Suppressor macrophage (primary cell): Measurements from ENCODE around the gene S100A16.
A peak's percentile ranks its signal among the peaks of the same experiment; 100 is the strongest.
"Not testable (repeated sequence)": the region's sequence is repeated elsewhere in the genome, so short reads cannot be mapped to it uniquely, and the experiment has no call there.

ENCODE experiments used
- DNase-seq, 4 experiments: peaks; one replicate each; pipeline ENCODE4 v3.0.0-alpha.2; 2020 to 2022

S100A16 gene

DNA sequence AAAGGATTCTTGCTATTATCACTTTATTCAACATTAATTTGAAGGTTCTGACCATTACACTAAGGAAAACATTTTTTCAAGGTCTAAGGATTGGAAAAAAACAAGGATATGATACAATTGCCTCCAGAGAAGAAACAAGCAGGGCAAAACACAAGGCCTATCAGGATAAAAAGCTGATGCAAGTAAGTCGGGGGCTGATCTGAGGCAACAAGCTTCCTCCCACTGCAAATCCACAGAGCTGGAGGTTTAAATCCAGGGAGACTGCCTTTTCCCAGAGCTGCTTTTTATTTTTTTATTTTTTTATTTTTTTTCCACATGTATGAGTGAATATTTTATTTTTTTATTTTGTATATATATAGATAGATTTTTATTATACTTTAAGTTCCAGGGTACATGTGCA is 27.9 kb downstream of the S100A16 start:
- DNase-seq, result peak in 2 of 4 experiments; percentile 50 to 54

DNA sequence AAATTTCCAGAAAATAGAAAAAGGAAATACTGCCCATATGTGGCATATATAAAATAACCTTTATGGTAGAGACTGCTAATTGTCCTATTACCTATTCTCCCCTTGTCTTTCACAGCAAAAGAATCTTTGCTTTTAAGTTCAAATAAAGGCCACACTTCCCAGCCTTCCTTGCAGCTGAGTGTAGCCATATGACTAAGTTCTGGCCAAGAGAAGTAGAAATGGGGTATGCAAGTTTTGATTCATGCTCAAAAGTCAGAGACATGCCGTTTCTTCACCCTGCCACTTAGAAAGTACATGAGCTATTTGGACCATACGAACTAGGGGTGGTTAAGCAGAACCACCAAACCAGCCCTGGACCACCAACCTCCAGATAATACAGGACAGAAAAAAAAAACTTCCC is 29.0 kb downstream of the S100A16 start:
- DNase-seq, result no peak

DNA sequence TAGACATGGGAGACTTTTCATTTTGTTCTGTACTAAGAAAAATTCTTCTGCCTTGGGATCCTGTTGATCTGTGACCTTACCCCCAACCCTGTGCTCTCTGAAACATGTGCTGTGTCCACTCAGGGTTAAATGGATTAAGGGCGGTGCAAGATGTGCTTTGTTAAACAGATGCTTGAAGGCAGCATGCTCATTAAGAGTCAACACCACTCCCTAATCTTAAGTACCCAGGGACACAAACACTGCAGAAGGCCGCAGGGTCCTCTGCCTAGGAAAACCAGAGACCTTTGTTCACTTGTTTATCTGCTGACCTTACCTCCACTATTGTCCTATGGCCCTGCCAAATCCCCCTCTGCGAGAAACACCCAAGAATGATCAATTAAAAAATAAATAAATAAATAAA is 29.4 kb downstream of the S100A16 start:
- not testable (repeated sequence) for DNase-seq

DNA sequence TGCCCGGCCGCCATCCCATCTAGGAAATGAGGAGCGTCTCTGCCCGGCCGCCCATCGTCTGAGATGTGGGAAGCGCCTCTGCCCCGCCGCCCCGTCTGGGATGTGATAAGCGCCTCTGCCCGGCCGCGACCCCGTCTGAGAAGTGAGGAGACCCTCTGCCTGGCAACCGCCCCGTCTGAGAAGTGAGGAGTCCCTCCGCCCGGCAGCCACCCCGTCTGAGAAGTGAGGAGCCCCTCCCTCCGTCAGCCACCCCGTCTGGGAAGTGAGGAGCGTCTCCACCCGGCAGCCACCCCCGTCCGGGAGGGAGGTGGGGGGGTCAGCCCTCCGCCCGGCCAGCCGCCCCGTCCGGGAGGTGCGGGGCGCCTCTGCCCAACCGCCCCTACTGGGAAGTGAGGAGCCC is 30.1 kb downstream of the S100A16 start:
- DNase-seq, result not testable (repeated sequence)

DNA sequence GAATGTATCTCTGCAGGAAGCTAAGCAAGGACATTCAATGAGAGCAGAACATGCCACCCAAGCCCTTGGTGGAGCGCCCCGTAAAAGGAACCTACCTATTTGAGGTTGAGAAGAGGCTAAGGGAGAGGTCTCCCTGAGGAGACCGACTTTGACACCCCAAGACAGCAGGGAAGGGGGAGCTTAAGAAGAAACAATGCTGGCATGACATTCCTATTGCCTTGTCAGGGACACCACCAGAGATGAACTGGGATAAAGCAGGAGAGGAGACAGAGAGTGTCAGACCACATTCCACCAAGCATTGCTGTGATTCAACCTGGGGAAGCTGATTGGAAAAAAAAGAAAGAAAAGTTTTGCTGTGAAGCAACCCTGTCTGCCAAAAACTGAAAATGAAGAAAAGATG is 34.0 kb downstream of the S100A16 start:
- DNase-seq, result no peak

DNA sequence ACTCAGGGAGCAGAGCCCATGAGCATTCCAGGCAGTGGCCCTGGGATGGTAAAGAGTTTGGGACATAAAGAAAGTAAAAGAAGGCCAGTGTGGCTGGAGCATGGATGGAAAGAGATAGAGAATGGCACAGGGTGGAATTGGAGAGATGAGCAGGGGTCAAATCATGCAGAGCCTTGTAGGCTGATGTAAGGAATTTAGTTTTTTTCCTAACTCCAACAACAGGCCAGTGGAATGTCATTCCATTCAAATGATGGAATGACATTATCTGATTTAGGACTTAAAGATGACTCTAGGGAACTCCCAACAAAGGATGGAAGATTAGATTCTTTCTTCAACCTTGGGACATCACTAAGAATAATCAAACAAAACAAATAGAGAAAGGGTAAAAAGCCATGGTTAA is 34.4 kb downstream of the S100A16 start:
- no peak for DNase-seq

DNA sequence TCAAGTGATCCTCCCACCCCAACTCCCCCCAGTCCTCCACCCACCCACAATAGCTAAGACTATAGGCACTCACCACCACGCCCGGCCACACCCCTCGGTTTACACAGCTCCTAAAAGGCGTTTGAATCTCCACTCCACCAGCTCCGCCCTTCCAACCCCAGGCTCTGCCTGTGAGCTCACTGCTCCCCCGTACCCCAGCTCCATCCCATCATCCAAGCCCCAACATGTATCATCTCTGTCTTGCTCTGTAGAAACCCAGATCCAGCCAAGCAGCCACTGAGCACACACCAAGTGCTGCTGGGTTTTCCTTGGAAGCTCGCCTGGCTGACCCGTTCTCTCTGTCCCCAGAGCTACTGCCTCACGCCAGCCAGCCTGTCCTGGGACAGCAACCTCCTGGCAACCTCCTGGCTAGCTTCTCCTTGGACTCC is 35.3 kb downstream of the S100A16 start:
- DNase-seq, result no peak

DNA sequence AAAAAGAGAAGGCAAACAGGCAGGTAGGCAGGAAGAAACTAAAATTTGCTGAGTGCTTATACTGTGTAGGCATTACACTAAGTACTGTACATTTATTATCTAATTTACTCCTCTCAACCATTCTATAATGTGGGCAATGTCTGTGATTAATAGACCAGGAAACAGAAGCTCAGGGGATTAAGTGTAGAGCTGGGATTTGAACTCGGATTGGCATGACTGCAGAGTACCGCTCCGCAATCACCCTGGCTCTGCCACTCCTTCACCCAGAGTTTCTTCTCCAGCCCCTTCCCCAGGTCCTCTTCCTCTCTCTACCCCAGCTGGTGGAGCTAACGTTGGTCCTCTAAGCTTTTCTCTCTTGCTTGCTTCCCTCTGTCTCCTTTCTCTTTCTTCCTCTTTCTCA is 35.8 kb downstream of the S100A16 start:
- peak in 1 of 4 experiments; percentile 30 for DNase-seq

DNA sequence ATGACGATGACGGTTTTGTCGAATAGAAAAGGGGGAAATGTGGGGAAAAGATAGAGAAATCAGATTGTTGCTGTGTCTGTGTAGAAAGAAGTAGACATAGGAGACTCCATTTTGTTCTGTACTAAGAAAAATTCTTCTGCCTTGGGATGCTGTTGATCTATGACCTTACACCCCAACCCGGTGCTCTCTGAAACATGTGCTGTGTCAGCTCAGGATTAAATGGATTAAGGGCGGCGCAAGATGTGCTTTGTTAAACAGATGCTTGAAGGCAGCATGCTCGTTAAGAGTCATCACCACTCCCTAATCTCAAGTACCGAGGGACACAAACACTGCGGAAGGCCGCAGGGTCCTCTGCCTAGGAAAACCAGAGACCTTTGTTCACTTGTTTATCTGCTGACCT is 37.4 kb downstream of the S100A16 start:
- not testable (repeated sequence) for DNase-seq

DNA sequence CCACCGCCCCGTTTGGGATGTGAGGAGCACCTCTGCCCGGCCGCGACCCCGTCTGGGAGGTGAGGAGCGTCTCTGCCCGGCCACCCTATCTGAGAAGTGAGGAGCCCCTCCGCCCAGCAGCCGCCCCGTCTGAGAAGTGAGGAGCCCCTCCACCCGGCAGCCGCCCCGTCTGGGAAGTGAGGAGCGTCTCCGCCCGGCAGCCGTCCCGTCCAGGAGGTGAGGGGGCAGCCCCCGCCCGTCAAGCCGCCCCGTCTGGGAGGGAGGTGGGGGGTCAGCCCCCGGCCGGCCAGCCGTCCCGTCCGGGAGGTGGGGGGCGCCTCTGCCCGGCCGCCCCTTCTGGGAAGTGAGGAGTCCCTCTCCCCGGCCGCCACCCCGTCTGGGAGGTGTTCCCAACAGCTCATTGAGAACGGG is 37.9 kb downstream of the S100A16 start:
- DNase-seq, result not testable (repeated sequence)

DNA sequence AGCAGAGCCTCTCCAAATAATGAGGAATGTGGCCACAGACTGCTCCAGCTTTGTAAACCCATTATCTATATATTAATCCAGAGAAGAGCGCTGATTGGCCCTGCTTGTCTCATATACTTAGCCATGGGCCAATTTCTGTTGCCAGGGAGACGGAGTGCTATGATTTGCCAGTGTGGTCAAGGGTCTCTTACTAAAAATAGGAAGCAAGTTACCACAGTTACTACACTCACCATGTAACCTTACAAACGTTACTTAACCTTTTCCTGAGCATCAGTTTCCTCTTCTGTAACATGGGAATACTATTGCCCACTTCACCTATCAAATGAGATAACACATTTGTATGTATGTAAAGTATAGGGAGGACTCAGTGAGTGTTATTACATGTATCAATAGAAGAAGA is 39.6 kb downstream of the S100A16 start:
- peak; percentile 22 to 73 (median 62) for DNase-seq

DNA sequence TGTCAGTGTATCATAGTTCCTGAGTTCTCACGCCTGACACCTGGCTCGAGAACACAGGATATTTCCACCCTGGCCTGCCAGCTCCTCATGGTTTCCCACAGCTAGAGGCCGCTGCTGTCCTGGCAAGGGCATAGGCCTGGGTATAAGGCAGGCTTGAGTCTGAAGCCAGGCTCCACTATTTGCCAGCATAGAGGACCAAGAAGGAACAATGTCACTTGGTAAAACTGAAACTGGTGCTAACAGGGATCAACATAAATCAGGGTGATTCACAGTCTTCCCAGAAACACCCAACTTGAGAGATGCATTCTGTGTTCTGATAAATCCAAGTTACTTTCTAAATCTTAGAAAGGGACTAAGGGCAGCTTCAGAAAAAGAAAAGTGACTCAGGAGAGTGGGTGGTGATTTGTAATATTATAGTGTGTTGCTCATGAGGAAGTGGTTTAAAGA is 40.3 kb downstream of the S100A16 start:
- DNase-seq, result peak; percentile 77 to 89 (median 87)

DNA sequence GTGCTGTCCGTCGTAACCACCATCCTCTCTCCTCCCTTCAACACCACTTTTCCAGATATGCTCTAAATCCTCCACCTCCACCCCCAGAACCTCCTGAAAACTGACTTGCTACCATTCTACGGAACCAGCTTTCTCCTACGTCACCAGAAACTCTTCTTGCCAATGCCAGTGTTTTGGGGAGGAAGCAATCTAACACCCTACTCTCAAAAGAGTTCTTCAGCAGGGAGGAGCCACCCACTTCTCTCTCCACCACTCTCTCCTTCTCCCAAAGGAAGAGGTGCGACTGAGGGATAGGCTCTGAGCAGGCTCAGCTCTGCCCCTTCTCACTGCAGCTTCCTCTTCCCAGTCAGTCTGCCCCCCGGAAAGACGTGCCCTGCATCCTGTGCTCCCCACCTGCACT is 41.2 kb downstream of the S100A16 start:
- no peak for DNase-seq

DNA sequence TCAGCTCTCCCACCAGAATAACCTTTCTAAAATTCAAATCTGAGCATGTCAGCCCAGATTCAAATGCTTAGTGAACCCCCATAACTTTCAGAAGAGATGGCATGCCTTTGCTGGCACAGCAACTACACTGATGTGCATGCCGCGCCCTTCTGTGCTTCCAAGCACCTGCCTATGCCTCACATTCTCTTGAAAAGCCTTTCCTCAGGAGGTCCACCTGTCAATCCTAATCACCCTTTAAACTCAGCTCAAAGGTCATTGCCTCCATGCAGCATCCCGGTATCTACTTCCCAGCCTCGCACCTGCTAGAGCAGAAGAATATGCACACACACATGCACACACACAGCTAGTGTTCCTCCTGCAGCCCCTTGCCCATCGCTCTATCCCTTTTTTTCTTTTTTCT is 42.1 kb downstream of the S100A16 start:
- no peak for DNase-seq

DNA sequence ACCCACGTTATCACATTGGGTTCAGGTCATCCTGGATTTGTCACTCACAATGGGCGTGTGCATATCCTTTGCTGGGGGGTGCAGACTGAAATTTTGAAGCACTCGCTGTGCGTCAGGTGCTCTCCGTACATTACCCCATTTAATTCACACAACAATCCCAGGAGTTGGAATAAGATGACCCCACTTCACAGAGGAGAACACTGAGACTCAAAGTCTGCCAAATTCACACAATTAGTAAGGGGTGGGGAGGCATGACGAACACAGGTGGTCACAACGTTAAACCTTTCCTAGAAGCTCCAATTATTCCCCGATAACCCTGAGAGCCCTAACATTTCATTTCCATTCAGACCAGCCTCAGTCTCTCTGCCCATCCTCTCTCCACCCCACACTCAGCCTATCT is 43.5 kb downstream of the S100A16 start:
- no peak for DNase-seq

DNA sequence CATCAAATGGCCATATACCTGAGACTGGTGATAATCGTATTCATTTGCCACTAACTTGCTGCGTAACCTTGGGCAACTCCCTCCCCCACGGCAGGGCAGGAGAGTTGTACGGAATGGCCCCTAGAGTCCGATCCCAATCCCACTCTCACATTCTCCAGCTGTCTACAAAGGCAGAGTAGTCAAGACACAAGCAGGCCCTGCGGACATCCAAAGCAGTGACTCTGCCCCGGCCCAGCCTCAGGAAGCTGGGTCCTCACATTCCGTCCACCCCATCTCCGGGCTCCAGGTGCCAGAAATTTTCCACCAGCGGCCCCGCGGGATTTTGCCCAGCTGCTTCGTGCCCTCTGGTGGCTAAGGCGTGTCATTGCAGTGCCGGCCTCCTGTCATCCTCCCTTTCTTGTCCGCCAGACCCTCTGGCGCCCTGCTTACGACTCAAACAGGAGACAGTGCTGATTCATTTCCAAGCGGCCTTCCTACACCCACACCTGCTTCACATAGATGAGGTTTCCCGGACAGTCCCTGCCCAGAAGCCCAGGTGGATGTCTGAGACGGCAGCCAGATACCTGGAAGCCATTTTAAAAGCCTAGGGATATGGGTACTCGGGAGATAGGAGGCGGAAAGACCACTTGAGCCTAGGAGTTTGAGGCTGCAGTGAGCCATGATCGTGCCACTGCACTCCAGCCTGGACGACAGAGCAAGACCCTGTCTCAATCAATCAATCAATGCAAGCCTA is 44.4 kb downstream of the S100A16 start:
- DNase-seq, result peak; percentile 81 to 92 (median 90)

DNA sequence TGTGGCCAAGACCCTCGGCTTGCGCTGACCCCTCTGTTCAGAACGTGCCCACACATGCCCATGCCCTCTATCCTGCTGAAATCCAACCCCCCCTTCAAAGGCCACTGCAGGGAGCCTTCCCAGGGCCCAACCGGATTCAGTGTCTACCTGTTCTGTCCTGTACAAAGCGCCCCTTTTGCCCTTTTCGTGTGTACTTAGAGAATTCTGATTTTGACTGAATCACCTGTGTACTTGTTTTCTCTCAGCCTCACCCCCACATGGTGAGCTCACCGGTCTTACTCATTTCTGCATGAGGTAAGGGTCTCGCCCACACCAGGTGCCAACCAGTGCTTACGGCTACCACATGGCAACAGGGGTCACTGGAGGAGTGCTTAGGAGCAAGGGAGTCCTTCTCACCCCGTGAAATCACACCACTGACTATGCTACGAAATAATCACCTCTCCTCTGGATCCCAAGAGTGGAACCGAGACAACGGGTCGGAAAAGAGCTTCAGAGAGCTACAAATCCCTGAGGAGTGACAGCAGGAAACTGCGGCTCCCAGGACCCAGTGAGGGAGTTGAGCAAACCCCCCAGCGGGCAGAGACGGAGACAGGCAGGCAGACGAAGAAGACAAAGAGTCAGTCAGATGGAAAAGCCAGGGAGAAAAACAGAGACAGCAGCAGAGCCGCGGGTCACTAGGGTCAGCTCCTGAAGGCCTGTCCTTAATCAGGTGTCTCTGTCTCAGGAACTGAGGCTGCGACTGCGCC is 45.1 kb downstream of the S100A16 start:
- DNase-seq, result peak in 2 of 4 experiments; percentile 51 to 53

DNA sequence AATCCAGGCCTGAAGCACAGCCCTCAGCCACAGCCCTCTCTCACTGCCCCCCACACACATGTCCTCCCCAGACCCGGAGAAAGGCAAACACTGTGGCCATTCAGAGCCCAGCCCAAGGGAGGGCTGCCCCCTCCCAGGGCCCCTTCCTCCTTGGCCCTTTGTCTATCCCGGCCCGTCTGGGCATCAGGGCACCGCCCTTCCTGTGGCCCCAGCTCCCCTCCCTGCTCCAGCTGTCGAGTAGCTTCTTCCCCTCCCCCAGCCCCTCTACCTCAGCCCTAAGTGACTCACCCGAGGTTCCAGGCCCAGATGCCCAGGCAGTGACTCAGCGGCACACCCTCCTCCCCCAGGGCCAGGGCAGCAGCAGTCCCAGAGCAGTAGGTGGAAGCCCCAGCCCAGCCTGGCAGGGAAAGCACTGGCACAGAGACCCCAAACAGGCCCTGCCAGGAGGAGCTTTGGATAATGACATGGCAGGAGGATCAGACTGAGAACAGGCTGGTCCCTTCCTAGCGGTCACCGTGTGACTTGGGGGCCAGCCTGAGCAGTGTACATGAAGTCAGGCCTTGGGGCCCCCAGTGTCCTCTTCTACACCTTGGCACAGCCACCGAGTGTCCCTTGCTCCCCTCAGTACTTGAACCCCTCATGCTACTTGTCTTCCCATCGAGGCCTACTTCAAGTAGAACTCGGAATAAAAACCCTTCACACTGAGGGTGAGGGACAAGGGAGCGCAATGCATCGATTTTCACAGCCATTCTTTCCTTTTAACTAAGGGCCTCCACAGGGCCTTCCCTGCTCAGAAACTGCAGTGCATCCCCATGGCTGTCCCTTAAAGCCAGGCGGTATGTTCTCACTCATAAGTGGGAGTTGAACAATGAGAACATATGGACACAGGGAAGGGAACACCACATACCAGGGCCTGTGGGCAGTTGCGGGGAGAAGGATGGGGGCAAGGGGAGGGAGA is 46.2 kb downstream of the S100A16 start:
- DNase-seq, result peak; percentile 95 to 97 (median 96)

DNA sequence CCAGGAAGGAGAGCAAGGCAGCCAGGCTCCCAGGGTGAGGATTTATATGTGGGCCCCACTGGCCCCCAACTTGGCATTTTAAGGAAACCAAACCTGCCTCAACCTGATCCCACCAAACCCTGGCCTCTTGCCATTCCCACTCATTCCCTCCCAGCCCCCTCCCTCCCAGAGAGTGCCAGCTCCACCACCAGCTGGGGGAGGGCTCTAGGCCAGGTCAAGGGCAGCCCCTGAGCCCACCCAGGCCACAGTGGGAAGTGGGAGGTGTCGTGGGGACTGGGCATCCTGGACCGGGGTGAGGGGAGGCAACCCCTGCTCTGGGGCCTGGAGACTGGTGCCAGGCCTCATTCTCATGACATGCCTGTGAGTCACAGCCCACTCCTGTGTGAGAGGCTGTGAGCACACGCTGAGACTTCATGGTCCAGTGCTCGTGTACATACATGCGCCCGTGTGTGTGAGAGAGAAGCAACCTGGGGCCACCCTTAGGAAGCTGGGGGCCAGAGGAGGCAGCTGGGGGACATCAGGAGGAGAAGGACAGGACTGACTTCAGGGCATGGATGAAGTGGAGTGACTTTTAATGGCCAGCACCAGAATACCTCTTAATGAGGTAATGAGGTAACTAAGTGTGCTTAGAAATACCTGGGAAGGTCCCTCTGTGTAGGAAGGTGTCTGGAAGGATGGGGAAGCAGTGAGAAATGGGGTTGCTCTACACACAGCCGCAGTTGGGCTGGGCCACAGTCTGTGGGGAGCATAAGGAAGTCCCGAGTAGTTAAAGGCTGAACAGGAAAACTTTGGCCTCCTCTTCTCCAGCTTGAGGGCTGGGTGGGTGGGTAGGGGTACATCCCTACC is 47.2 kb downstream of the S100A16 start, which contains the start of gene S100A2:
S100A2 (minus strand) TSS at position 316 of the 846 bp plus-strand sequence. CDS start 1,967 bp downstream, outside the sequence.
- DNase-seq, result peak; percentile 72 to 88 (median 80)

DNA sequence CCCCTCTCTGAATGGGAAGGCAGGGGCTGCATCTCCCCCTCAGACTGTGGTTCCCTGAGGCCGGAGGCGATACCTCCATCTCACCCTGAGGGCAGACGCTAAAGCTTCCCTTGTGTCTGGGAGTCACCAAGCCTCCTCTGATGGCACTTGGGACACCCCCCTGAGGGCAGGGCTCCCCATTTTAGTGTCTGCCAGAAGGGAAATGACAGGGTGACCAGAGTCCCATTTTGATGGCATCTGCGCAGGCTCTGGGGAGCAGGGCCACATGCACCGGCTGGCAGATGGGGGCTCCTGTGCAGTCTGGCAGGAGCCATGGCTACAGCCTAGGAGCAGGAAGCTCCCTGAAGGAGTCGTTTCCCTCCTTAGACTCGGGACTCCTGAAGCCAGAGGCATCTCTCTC is 48.9 kb downstream of the S100A16 start:
- DNase-seq, result no peak

DNA sequence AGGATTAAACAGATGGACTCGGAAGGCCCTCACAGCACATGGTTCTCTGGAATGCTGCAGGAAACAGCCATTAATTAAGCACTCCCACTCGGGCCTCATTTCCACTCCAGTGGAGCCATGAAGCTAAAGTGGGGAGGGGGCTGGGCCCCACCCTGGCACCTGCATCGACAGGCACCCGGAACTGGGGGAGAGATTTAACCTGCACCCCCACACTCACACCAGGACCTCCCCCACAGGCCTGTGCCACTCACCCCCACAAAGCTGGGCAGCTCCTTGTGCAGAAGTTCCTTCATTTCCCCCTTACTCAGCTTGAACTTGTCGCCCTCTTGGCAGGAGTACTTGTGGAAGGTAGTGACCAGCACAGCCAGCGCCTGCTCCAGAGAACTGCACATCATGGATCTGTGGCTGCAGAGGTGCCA is 49.4 kb downstream of the S100A16 start:
- DNase-seq, result peak; percentile 37 to 67 (median 61)

DNA sequence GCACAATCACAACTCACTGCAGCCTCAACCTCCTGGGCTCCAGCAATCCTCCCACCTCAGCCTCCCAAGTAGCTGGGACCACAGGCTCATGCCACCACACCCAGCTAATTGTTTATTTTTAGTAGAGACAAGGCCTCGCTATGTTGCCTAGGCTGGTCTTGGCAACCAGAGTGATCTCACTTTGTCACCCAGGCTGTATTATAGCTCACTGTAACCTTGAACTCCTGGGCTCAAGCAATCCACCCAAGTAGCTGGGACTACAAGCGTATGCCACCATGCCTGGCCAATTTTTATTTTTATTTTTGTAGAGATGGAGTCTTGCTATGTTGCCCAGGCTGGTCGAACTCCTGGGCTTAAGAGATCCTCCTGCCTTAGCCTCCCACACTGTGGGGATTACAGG is 50.9 kb downstream of the S100A16 start:
- DNase-seq, result not testable (repeated sequence)
